Stomach (tissue), 4 donors: ENCODE results near the gene RSRC2.

ENCODE experiments used
- POLR2A ChIP-seq, 4 donors: fragments of 450-650 bp; IDR thresholded peaks; one replicate each; pipeline ENCODE4 v1.6.1; 2016; ENCODE audit warnings: antibody characterized with exemption in 4 of 4, control low read depth in 2 of 4, mild to moderate bottlenecking in 1 of 4, moderate library complexity in 1 of 4
- POLR2AphosphoS5 ChIP-seq, 3 donors: sonication (generic); formaldehyde crosslinking; IDR thresholded peaks; one replicate each; pipeline ENCODE4 v1.6.1; 2016; ENCODE audit warnings: antibody characterized with exemption in 3 of 3
- TF ChIP-seq, protein P1 (sequence below), 7 experiments: fragments of 450-650 bp in 4 of 7; fragments of 200-600 bp in 3 of 7; sonication (generic) in 3 of 7; IDR thresholded peaks; one replicate each; pipeline ENCODE4 v1.5.1; 2016 to 2019; ENCODE audit warnings: antibody characterized with exemption in 7 of 7, control low read depth in 2 of 7, mild to moderate bottlenecking in 1 of 7

DNA sequence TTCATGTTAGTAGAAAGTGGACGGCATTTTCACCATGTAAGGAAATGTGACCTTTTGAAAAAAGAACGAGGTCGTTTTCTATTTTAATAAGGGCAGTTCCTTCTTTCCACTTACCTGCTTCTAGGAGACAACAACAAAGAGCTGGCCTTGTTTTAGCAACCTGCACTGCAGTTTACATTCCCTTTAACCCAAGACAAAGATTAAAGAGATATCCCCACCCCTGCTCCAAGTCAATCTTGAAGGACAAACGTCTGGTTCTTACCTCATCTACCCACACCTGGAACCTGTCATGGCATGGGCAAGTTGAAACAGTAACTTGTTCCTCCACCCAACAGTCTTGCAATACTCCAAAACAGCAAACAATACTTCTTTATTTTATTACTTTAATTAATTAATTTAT, 58.8 kb downstream of the RSRC2 start:
- TF ChIP-seq, protein P1, sequence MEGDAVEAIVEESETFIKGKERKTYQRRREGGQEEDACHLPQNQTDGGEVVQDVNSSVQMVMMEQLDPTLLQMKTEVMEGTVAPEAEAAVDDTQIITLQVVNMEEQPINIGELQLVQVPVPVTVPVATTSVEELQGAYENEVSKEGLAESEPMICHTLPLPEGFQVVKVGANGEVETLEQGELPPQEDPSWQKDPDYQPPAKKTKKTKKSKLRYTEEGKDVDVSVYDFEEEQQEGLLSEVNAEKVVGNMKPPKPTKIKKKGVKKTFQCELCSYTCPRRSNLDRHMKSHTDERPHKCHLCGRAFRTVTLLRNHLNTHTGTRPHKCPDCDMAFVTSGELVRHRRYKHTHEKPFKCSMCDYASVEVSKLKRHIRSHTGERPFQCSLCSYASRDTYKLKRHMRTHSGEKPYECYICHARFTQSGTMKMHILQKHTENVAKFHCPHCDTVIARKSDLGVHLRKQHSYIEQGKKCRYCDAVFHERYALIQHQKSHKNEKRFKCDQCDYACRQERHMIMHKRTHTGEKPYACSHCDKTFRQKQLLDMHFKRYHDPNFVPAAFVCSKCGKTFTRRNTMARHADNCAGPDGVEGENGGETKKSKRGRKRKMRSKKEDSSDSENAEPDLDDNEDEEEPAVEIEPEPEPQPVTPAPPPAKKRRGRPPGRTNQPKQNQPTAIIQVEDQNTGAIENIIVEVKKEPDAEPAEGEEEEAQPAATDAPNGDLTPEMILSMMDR (IDR thresholded peaks at IDR 0.05) = no peak
- TF ChIP-seq POLR2A (IDR thresholded peaks at IDR 0.05) (no peak), POLR2AphosphoS5 (IDR thresholded peaks at IDR 0.05) (no peak)
